GM23248 (cell line): ENCODE measurements around the gene HEY2. TPM values are rescaled to one million over a fixed set of nuclear protein-coding genes. Genes with fewer than 3 reads are reported as not detected.

ENCODE experiments used
- DNase-seq: peaks from one replicate; pipeline ENCODE4 v3.0.0-alpha.2; 2015
- H2AFZ ChIP-seq: fragments of 200-600 bp; sonication (generic); 2 replicates; pipeline ENCODE4 v1.6.1; 2016; ENCODE audit warnings: antibody characterized with exemption
- H3F3A ChIP-seq: fragments of 200-600 bp; sonication (generic); 2 replicates; pipeline ENCODE4 v1.6.1; 2016; ENCODE audit warnings: mild to moderate bottlenecking, antibody characterized with exemption, mixed run types; ENCODE audit not compliant: insufficient read depth
- H3K27ac ChIP-seq: fragments of 200-600 bp; sonication (generic); 2 replicates; pipeline ENCODE4 v1.5.1; 2016; ENCODE audit warnings: mild to moderate bottlenecking
- H3K27me3 ChIP-seq: fragments of 200-600 bp; sonication (generic); replicated peaks from 2 replicates; pipeline ENCODE4 v1.6.1; 2016; ENCODE audit warnings: mild to moderate bottlenecking; ENCODE audit not compliant: insufficient read depth
- H3K36me3 ChIP-seq: fragments of 200-600 bp; sonication (generic); 2 replicates; pipeline ENCODE4 v1.6.1; 2016; ENCODE audit warnings: low read depth, mild to moderate bottlenecking
- H3K4me1 ChIP-seq: fragments of 200-600 bp; sonication (generic); 2 replicates; pipeline ENCODE4 v1.6.1; 2016; ENCODE audit warnings: mild to moderate bottlenecking; ENCODE audit not compliant: insufficient read depth
- H3K4me2 ChIP-seq: fragments of 200-600 bp; sonication (generic); one replicate; pipeline ENCODE4 v1.6.1; 2016; ENCODE audit warnings: mild to moderate bottlenecking; ENCODE audit not compliant: unreplicated experiment
- H3K4me3 ChIP-seq: fragments of 200-600 bp; sonication (generic); 2 replicates; pipeline ENCODE4 v1.5.1; 2016; ENCODE audit warnings: mild to moderate bottlenecking
- H3K79me2 ChIP-seq: fragments of 200-600 bp; sonication (generic); 2 replicates; pipeline ENCODE4 v1.6.1; 2016; ENCODE audit warnings: mild to moderate bottlenecking; ENCODE audit not compliant: insufficient read depth
- H3K9ac ChIP-seq: fragments of 200-600 bp; sonication (generic); 2 replicates; pipeline ENCODE4 v1.6.1; 2016; ENCODE audit warnings: mild to moderate bottlenecking
- H3K9me2 ChIP-seq: fragments of 200-600 bp; sonication (generic); 2 replicates; pipeline ENCODE4 v1.6.1; 2016; ENCODE audit warnings: mixed run types, mild to moderate bottlenecking, moderate library complexity; ENCODE audit not compliant: insufficient read depth
- H3K9me3 ChIP-seq: fragments of 200-600 bp; sonication (generic); one replicate; pipeline ENCODE4 v1.6.1; 2017; ENCODE audit warnings: low read depth
- H4K20me1 ChIP-seq: fragments of 200-600 bp; sonication (generic); 2 replicates; pipeline ENCODE4 v1.6.0; 2016; ENCODE audit not compliant: insufficient read depth
- EZH2 ChIP-seq: fragments of 200-600 bp; sonication (generic); IDR thresholded peaks from 2 replicates; pipeline ENCODE4 v1.6.1; 2018; ENCODE audit warnings: antibody characterized with exemption, mild to moderate bottlenecking; ENCODE audit not compliant: insufficient read depth, poor library complexity, severe bottlenecking
- EZH2phosphoT487 ChIP-seq: fragments of 200-600 bp; sonication (generic); IDR thresholded peaks from 2 replicates; pipeline ENCODE4 v1.6.1; 2018; ENCODE audit warnings: antibody characterized with exemption, moderate library complexity, mild to moderate bottlenecking, low read depth; ENCODE audit not compliant: insufficient read depth
- WGBS, 2 experiments: methylation state at CpG; one replicate each; pipeline ENCODE4 v1.1.6; 2015 to 2017; ENCODE audit warnings: low lambda C conversion rate in 2 of 2, low coverage in 1 of 2; ENCODE audit errors: missing lambda C conversion rate in 2 of 2; 5-methylcytosine and 5-hydroxymethylcytosine counted together
- in situ Hi-C: fragments of 300-500 bp; cut with MboI; formaldehyde crosslinking; loops from 2 replicates; pipeline ENCODE4 v1.15.0; 2020
- polyA plus RNA-seq: library from polyadenylated mRNA; unstranded; fragments of >200 nt; fragmentation: Nextera tagmentation; extraction: Ambion mirVana; gene quantifications from 2 replicates; pipeline ENCODE4 v1.2.1, GENCODE V29; 2016
- total RNA-seq: library from RNA; depleted of rRNA; stranded (reverse); fragments of >200 nt; shearing (Covaris generic); gene quantifications from 2 replicates; pipeline ENCODE4 v1.2.3, GENCODE V29; 2014

HEY2 gene
- total and polyA plus RNA-seq, 2 experiments from 2014 or later: not detected

DNA sequence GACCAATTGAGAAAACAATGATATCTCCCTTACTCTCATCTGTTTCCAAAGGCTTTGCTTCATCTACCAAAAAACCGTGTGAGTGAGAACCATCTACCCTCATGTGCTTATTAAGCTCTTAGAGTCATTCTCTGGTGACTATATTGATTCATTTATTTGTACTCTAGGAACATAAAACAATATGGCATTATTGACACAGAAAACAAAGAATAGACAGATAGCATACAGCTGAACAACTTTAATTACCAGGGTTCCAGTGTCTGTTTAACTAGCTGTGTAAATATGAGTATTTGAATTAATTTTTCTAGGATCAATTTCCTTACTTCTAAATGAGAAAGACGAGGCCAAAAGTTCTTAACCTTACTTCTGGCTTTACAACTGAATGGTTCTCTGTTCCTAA, 31.3 kb upstream of the HEY2 start:
- Histone ChIP-seq H3K9me2 (no peaks in the 10 kb centered on the region), H3F3A (no peaks in the 10 kb centered on the region), H3K36me3 (no peaks in the 10 kb centered on the region), H3K9ac (no peak overlapping the region), H3K9me3 (no peaks in the 10 kb centered on the region), H2AFZ (no peak overlapping the region), H3K27me3 (0 out of 2 replicates have a peak, but pooled peaks cover 2% of the 10 kb centered on the region), H3K4me2 (no peak overlapping the region), H4K20me1 (no peaks in the 10 kb centered on the region), H3K79me2 (no peaks in the 10 kb centered on the region), H3K4me1 (no peaks in the 10 kb centered on the region), H3K4me3 (no peak overlapping the region), H3K27ac (no peak overlapping the region)
- TF ChIP-seq EZH2 (no peak), EZH2phosphoT487 (no peak)
- no peak for DNase-seq
- 8 to 11% methylated on average over 2 of the region's 2 CpGs for WGBS, 2 experiments
- in situ Hi-C loops: no loop called here

DNA sequence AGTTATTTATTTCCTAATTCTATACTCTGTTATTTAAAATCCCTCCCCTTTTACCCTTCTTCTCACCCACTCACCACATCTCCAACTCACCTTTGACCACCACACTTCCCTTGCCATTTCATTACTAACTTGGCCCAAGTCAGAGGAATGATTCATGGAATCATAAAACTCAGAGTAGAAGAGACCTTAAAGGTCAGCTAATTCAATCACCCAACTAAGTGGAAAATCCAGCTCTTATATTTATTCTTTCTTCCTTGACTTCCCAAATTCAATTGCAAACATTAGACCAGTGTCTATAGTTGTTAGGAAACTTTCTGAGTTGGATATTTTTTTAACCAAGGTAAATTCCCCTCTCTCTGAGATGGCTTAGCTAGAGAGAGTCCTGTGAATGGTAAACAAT, 26.5 kb upstream of the HEY2 start:
- no peaks in the 10 kb centered on the region for H3K9me3 ChIP-seq
- H3K4me3 ChIP-seq: no peak overlapping the region
- no peak overlapping the region for H3K27ac ChIP-seq
- in situ Hi-C loops: no loop called here
- no peak overlapping the region for H3K4me2 ChIP-seq
- no peaks in the 10 kb centered on the region for H3K4me1 ChIP-seq
- H3K9ac ChIP-seq: no peak overlapping the region
- H3F3A ChIP-seq: no peaks in the 10 kb centered on the region
- H3K79me2 ChIP-seq: no peaks in the 10 kb centered on the region
- no peaks in the 10 kb centered on the region for H3K9me2 ChIP-seq
- no peaks in the 10 kb centered on the region for H4K20me1 ChIP-seq
- no peak for DNase-seq
- H2AFZ ChIP-seq: no peak overlapping the region
- TF ChIP-seq EZH2phosphoT487 (no peak), EZH2 (no peak)
- 0 out of 2 replicates have a peak, but pooled peaks cover 11% of the 10 kb centered on the region for H3K27me3 ChIP-seq
- H3K36me3 ChIP-seq: no peaks in the 10 kb centered on the region

DNA sequence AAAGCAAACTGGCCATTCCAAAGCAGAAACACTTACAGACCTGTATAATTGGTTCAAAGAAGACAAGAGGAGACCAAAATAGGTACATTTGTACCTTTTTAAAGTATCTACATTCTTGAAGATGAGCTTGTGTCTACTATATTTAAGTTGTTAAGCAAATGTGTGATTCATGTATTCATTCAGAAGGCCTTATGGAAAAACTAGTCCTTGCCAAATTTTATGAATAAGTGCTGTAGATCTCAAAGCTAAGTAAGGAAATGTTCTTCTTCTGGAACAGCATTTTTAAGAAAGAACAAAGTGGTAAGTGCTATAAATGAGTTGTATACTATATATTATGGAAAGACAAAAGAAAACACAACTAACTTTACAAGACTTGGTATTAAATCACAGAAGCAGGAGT, 22.2 kb upstream of the HEY2 start:
- no peak overlapping the region for H3K27ac ChIP-seq
- H3F3A ChIP-seq: no peaks in the 10 kb centered on the region
- in situ Hi-C loops: no loop called here
- no peaks in the 10 kb centered on the region for H3K36me3 ChIP-seq
- no peak overlapping the region for H2AFZ ChIP-seq
- H3K4me2 ChIP-seq: no peak overlapping the region
- DNase-seq: no peak
- H3K4me3 ChIP-seq: no peak overlapping the region
- H3K4me1 ChIP-seq: no peaks in the 10 kb centered on the region
- no peaks in the 10 kb centered on the region for H3K9me2 ChIP-seq
- H3K9ac ChIP-seq: no peak overlapping the region
- no peaks in the 10 kb centered on the region; the same call in 1 of the 2 replicates for H4K20me1 ChIP-seq
- H3K79me2 ChIP-seq: no peaks in the 10 kb centered on the region
- H3K27me3 ChIP-seq: 0 out of 2 replicates have a peak, but pooled peaks cover 8% of the 10 kb centered on the region
- TF ChIP-seq EZH2 (no peak), EZH2phosphoT487 (no peak)
- no peaks in the 10 kb centered on the region for H3K9me3 ChIP-seq

DNA sequence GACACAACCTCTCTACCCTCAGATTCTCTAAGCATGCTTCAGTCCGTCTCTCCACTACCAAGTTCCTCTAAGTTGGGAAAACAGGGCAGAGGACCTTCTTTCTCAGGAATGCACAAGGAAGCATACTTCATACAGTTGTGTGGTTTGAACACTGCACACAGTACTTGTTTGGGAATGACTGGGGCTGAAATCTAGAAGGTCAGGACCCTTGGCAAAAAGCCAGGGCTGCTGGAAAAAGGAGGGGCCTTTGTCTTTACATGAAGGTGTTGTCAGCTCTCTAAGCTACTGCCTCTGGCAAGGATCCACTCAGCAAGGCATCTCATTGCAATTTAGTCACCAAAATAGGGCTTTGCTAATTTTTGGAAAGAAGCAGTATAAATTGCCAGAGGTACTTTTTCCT, 20.7 kb upstream of the HEY2 start:
- no peak for TF ChIP-seq EZH2
- no peak for TF ChIP-seq EZH2phosphoT487
- H3F3A ChIP-seq: no peaks in the 10 kb centered on the region
- in situ Hi-C loops: no loop called here

DNA sequence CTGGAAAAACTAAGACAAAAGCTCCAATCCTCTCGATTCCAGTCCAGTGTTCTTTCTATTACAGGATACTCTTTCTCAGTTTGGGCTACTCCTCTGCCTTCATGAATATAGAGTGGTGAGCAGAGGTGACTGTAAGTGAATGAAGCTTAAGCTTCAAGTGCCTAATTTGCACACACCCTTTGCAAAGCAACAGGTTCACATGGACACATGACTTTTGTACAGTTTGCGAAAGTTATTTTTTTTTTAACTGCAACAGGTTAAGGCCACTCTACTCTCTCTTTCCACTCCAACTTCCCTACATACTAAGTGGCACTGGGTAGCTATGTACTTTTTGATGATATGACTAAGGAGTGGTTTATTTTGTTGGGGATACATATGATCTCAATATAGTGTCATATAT, 19.4 kb upstream of the HEY2 start:
- Histone ChIP-seq H3K36me3 (no peaks in the 10 kb centered on the region), H3K27me3 (peaks cover 11% of the 10 kb centered on the region; the same call in 1 of the 2 replicates), H2AFZ (no peak overlapping the region), H3K4me1 (no peaks in the 10 kb centered on the region), H3K4me3 (no peak overlapping the region), H3F3A (no peaks in the 10 kb centered on the region), H4K20me1 (no peaks in the 10 kb centered on the region; the same call in 1 of the 2 replicates), H3K79me2 (no peaks in the 10 kb centered on the region), H3K9me3 (no peaks in the 10 kb centered on the region), H3K27ac (no peak overlapping the region), H3K9ac (no peak overlapping the region), H3K9me2 (no peaks in the 10 kb centered on the region), H3K4me2 (no peak overlapping the region)
- no peak for DNase-seq
- no peak for TF ChIP-seq EZH2
- in situ Hi-C loops: no loop called here
- 34 to 41% methylated on average over 2 of the region's 2 CpGs for WGBS, 2 experiments

More for the DNA sequence above, 20.7 kb upstream of the HEY2 start:
- H4K20me1 ChIP-seq: no peaks in the 10 kb centered on the region; the same call in 1 of the 2 replicates
- no peak overlapping the region for H3K9ac ChIP-seq
- 0 out of 2 replicates have a peak, but pooled peaks cover 11% of the 10 kb centered on the region for H3K27me3 ChIP-seq
- no peaks in the 10 kb centered on the region for H3K9me3 ChIP-seq
- H3K9me2 ChIP-seq: no peaks in the 10 kb centered on the region
- H3K36me3 ChIP-seq: no peaks in the 10 kb centered on the region
- WGBS, 2 experiments: 27 to 61% methylated on average over 1 of the region's 1 CpG
- no peak overlapping the region for H3K27ac ChIP-seq
- no peak overlapping the region for H3K4me2 ChIP-seq
- no peak for DNase-seq
- no peaks in the 10 kb centered on the region for H3K79me2 ChIP-seq
- H3K4me3 ChIP-seq: no peak overlapping the region
- no peaks in the 10 kb centered on the region for H3K4me1 ChIP-seq
- no peak overlapping the region for H2AFZ ChIP-seq
